ENCODE results near the gene GPR107. TPM values are rescaled to one million over a fixed set of nuclear protein-coding genes. Genes with fewer than 3 reads are reported as not detected.
A peak's percentile ranks its signal among the peaks of the same experiment; 100 is the strongest.

GPR107 gene
- total and polyA plus RNA-seq, 7 donors: 3.6 to 34.1 (median 19.6) TPM

DNA sequence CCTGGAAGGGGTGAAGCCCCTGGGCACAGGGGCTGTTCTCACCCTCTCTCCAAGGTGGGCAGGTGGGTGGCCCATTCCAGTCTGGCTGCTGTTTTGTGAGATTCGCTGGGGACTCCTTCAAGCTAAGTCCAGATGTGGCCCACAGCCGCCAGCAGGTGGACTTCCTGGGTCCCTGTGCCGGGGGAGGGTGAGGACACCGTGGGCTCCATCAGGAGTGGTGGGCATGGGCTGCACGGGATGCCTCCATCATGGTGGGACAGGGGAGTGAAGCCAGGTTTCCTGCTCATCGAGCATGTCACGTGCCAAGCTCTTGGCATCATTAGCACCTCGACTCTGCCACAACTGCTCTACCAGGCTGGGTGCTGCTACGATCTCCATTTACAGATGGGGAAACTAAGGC, 120.3 kb downstream of the GPR107 start:
- intact Hi-C loops (cut with DNase I): loop anchor here (2.0 to 5.0 kb wide), 2 partner anchors 61 to 122 kb away; partner anchors contain the start of gene GPR107
- 92 to 94% methylated on average over 9 of the region's 9 CpGs for WGBS, 2 donors
- H3K4me1 ChIP-seq: peaks cover 0 to 61% (median 59%) of the 10 kb centered on the region in 4 donors

GRCh38 chr9:130174920-130175321, 121.2 kb downstream of the GPR107 start:
- intact Hi-C loops (cut with DNase I): loop anchor here (2.0 to 5.0 kb wide), 2 partner anchors 62 to 123 kb away; partner anchors contain the start of gene GPR107
- H3K4me3 ChIP-seq: peak overlapping the region in 3 of 4 donors; percentile 13 to 95 (median 70)

More for the DNA sequence above, 120.3 kb downstream of the GPR107 start:
- Histone ChIP-seq H3K9me3 (no peaks in the 10 kb centered on the region), H3K27ac (peak overlapping the region; percentile 94 to 99 (median 97)), H3K4me3 (peak overlapping the region; percentile 69 to 95 (median 82)), H3K36me3 (no peaks in the 10 kb centered on the region), H3K27me3 (no peaks in the 10 kb centered on the region)
- DNase-seq: peak; percentile 75
- TF ChIP-seq POLR2AphosphoS5 (IDR thresholded peaks at IDR 0.05) (peak in 1 of 4 donors; percentile 28), POLR2A (IDR thresholded peaks at IDR 0.05) (no peak)

DNA sequence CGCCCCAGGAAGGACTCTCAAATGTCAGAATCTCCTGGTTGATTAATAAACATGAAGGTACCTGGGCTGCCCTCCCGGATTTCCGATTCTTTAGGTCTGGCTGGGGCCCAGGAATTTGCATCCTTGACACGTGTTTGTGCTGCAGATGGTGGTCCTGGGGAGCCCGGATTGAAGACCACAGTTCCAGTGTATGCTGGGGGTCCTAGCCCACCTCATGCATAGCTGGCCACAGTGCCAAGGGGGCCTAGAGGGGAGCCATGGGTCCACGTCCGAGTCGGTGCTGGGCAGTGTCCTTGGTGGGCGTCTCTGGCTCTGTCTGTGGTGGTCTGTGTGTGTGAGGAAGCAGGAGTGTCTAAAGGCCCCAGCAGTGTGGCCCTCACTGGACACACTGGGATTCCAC, 121.6 kb downstream of the GPR107 start:
- peak overlapping the region; percentile 94 to 99 (median 97) for H3K27ac ChIP-seq
- H3K27me3 ChIP-seq: no peaks in the 10 kb centered on the region
- H3K4me1 ChIP-seq: peaks cover 0 to 74% (median 64%) of the 10 kb centered on the region in 4 donors
- WGBS, 2 donors: 84 to 85% methylated on average over 9 of the region's 9 CpGs
- H3K36me3 ChIP-seq: no peaks in the 10 kb centered on the region
- TF ChIP-seq EP300 (IDR thresholded peaks at IDR 0.05): no peak
- no peak for TF ChIP-seq POLR2AphosphoS5 (IDR thresholded peaks at IDR 0.05)
- no peak for TF ChIP-seq CTCF (IDR thresholded peaks at IDR 0.05)
- no peak for TF ChIP-seq POLR2A (IDR thresholded peaks at IDR 0.05)
- peak; percentile 75 for DNase-seq
- peak overlapping the region in 1 of 4 donors; percentile 13 for H3K4me3 ChIP-seq
- no peaks in the 10 kb centered on the region for H3K9me3 ChIP-seq
- intact Hi-C loops (cut with DNase I): loop anchor here (2.0 kb wide), 1 partner anchor 63 kb away; no protein-coding TSS in a partner anchor

More at GRCh38 chr9:130174920-130175321, 121.2 kb downstream of the GPR107 start:
- Histone ChIP-seq H3K9me3 (no peaks in the 10 kb centered on the region), H3K27me3 (no peaks in the 10 kb centered on the region), H3K4me1 (peaks cover 0 to 70% (median 63%) of the 10 kb centered on the region in 4 donors), H3K27ac (peak overlapping the region; percentile 94 to 99 (median 97)), H3K36me3 (no peaks in the 10 kb centered on the region)
- peak; percentile 95 for DNase-seq
- 76 to 85% methylated on average over 8 of the region's 8 CpGs for WGBS, 2 donors
- peak in 1 of 4 experiments; percentile 16 for TF ChIP-seq CTCF (IDR thresholded peaks at IDR 0.05)
- TF ChIP-seq EP300 (IDR thresholded peaks at IDR 0.05): peak in 2 of 4 donors; percentile 6 to 80
- TF ChIP-seq POLR2AphosphoS5 (IDR thresholded peaks at IDR 0.05): peak; percentile 60 to 85 (median 68)
- peak in 1 of 2 donors; percentile 39 for TF ChIP-seq POLR2A (IDR thresholded peaks at IDR 0.05)

- no peaks in the 10 kb centered on the region for H3K36me3 ChIP-seq
- DNase-seq: no peak
- H3K9me3 ChIP-seq: no peaks in the 10 kb centered on the region
- H3K4me1 ChIP-seq: peaks cover 0 to 83% (median 73%) of the 10 kb centered on the region in 4 donors
- intact Hi-C loops (cut with DNase I): no loop called here
- no peak overlapping the region for H3K4me3 ChIP-seq
- H3K27me3 ChIP-seq: no peaks in the 10 kb centered on the region
- WGBS, 2 donors: 94 to 96% methylated on average over 6 of the region's 6 CpGs
- TF ChIP-seq EP300 (IDR thresholded peaks at IDR 0.05): no peak
- no peak for TF ChIP-seq POLR2AphosphoS5 (IDR thresholded peaks at IDR 0.05)
- no peak for TF ChIP-seq CTCF (IDR thresholded peaks at IDR 0.05)
- no peak for TF ChIP-seq POLR2A (IDR thresholded peaks at IDR 0.05)
- peak overlapping the region; percentile 94 to 99 (median 97) for H3K27ac ChIP-seq
These were observed 123.1 kb downstream of the GPR107 start for GRCh38 chr9:130176760-130177159.

GRCh38 chr9:130177898-130178805, 124.4 kb downstream of the GPR107 start:
- peak overlapping the region; percentile 94 to 99 (median 97) for H3K27ac ChIP-seq
- H3K9me3 ChIP-seq: no peaks in the 10 kb centered on the region
- no peak for DNase-seq
- H3K27me3 ChIP-seq: no peaks in the 10 kb centered on the region
- 82 to 83% methylated on average over 20 of the region's 20 CpGs for WGBS, 2 donors
- no peaks in the 10 kb centered on the region for H3K36me3 ChIP-seq
- TF ChIP-seq EP300 (IDR thresholded peaks at IDR 0.05): no peak
- TF ChIP-seq CTCF (IDR thresholded peaks at IDR 0.05): no peak
- TF ChIP-seq POLR2AphosphoS5 (IDR thresholded peaks at IDR 0.05): no peak
- no peak for TF ChIP-seq POLR2A (IDR thresholded peaks at IDR 0.05)
- H3K4me1 ChIP-seq: peaks cover 0 to 93% (median 85%) of the 10 kb centered on the region in 4 donors
- no peak overlapping the region for H3K4me3 ChIP-seq
- intact Hi-C loops (cut with DNase I): no loop called here
